Astrocyte of the cerebellum (primary cell): ENCODE data around the gene TSPEAR.
"Not testable (repeated sequence)": the region's sequence is repeated elsewhere in the genome, so short reads cannot be mapped to it uniquely, and the experiment has no call there.

Experiments used
- DNase-seq: peaks from one replicate; pipeline ENCODE4 v3.0.0-alpha.2; 2011; ENCODE audit warnings: low read depth
- H3K4me3 ChIP-seq: 2 replicates; pipeline ENCODE4 v1.5.1; 2011; ENCODE audit warnings: mild to moderate bottlenecking, low read depth, low read length, moderate library complexity
- in situ Hi-C: cut with HindIII; loops from 2 replicates; pipeline ENCODE4 v1.10.0; 2017; ENCODE audit warnings: low sequenced_read_pairs
- TF ChIP-seq, protein P1 (sequence below): IDR thresholded peaks from 2 replicates; pipeline ENCODE4 v1.5.1; 2012; ENCODE audit warnings: low read length, low read depth, moderate library complexity, mild to moderate bottlenecking; ENCODE audit errors: missing control alignments

TSPEAR gene

DNA sequence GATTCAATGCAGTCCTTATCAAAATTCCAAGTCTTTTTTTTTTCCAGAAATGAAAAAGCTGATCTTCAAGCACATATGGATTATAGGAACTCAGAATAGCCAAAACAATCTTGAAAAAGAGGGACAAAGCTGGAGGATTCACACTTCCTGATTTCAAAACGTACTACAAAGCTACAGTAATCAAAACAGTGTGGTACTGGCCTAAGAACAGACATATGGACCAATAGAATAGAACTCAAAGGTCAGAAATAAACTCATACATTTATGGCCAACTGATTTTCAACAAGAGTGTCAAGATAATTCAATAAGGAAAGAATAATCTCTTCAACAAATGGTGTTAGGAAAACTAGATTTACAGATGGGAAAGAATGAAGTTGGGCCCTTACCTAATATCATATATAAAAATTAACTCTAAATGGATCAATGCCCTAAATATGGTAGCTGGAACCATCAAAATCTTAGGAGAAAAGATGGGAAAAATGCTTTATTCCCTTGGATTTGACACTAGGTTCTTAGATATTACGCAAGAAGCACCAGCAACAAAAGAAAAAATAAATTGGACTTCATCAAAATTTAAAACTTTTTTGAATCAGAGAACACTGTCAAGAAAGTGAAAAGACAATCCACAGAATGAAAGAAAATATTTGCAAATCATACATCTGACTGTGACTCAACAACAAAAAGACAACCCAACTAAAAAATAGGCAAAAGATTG lies 18.4 kb downstream of the TSPEAR start:
- in situ Hi-C loops, result loop anchor here (5.0 kb wide), 1 partner anchor 46 kb away; the partner anchor contains the start of gene KRTAP10-11
- DNase-seq, result no peak
- TF ChIP-seq, protein P1, sequence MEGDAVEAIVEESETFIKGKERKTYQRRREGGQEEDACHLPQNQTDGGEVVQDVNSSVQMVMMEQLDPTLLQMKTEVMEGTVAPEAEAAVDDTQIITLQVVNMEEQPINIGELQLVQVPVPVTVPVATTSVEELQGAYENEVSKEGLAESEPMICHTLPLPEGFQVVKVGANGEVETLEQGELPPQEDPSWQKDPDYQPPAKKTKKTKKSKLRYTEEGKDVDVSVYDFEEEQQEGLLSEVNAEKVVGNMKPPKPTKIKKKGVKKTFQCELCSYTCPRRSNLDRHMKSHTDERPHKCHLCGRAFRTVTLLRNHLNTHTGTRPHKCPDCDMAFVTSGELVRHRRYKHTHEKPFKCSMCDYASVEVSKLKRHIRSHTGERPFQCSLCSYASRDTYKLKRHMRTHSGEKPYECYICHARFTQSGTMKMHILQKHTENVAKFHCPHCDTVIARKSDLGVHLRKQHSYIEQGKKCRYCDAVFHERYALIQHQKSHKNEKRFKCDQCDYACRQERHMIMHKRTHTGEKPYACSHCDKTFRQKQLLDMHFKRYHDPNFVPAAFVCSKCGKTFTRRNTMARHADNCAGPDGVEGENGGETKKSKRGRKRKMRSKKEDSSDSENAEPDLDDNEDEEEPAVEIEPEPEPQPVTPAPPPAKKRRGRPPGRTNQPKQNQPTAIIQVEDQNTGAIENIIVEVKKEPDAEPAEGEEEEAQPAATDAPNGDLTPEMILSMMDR, result no peak
- no peak overlapping the region for H3K4me3 ChIP-seq

DNA sequence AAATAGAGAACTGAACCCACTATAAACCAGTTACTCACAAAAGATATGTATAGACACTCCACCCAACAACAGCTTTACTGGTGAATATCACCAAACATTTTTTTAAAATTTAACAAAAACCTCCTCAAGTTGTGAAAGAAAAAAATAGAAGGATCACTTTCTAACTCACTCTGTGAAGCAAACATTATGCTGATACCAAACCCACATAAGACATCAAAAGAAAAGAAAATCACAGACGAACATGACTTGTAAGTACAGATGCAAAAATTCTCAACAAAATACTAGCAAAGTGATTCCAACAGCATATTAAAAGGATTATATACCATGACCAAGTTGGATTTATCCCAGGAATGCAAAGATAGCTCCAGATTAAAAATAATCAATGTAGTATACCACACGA lies 19.7 kb downstream of the TSPEAR start:
- in situ Hi-C loops, result loop anchor here (5.0 kb wide), 1 partner anchor 44 kb away; the partner anchor contains the start of gene KRTAP10-11

DNA sequence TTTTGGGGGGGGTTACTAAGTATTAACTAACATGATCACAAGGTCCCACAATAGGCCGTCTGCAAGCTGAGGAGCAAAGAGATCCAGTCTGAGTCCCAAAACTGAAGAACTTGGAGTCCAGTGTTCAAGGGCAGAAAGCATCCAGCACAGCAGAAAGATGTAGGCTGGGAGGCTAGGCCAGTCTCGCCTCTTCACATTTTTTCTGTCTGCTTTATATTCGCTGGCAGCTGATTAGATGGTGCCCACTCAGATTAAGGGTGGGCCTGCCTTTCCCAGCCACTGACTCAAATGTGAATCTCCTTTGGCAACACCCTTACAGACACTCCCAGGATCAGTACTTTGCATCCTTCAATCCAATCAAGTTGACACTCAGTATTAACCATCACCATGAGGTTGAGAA lies 21.6 kb downstream of the TSPEAR start:
- in situ Hi-C loops, result loop anchor here (5.0 kb wide), 1 partner anchor 42 kb away; the partner anchor contains the start of gene KRTAP10-11
- not testable (repeated sequence) for DNase-seq

More for the DNA sequence above, 19.7 kb downstream of the TSPEAR start:
- H3K4me3 ChIP-seq, result no peak overlapping the region
- TF ChIP-seq, protein P1, result no peak
- DNase-seq, result no peak

DNA sequence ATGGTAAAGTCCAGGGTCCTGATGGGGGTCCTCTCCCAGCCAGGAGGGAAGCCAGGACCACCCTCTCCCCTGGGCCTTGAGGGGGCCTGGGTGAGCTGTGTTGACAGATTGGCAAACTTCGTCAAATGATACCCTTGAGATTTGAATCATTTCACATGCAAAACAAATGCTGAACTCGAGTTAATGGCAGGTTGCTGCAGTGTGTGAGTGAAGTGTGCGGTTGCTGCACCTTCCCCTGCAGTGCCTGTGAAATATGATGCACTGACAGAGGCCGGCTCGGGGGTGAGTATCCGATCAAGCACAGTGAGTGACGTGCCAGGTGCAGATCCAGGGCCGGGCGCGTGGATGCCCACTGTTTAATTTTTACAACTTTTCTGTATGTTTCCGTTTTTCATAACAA lies 23.7 kb downstream of the TSPEAR start:
- no peak overlapping the region for H3K4me3 ChIP-seq
- no peak for DNase-seq
- TF ChIP-seq, protein P1, result no peak
- in situ Hi-C loops, result no loop called here

More for the DNA sequence above, 21.6 kb downstream of the TSPEAR start:
- not testable (repeated sequence) for H3K4me3 ChIP-seq

DNA sequence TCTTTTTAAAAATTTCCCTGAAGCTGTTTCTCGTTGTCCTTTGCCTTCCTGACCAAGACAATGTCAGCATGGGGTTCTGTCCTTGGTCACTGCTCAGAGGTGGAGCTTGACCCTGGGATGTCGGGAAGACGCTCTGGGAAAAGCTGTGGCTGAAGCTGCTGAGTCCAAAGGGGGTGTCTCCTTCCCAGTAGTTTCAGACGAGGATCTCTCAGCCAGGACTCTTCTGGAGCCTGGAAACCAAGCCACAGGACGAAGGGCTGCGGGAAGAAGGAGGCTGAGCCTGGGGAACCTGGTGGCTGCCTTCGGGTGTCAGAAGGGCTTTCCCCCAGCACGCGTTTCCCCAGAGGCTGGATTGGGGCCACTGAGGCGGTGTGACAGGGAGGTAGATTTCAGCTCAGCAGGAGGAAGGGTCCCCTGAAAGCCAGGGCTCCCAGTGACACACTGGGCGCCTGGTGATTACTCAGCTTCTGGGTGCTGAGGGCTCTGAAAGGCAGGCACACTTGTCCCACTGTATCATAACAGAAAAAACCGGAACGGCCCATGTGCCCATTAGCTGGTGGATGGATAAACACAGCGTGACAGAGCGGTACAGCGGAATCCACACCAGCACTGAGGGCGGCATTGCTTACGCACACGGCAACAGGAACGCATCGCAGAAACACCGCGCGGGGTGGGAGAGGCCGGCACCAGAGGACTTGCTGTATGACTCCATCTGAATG lies 24.4 kb downstream of the TSPEAR start:
- TF ChIP-seq, protein P1, result no peak
- in situ Hi-C loops, result no loop called here
- no peak overlapping the region for H3K4me3 ChIP-seq
- no peak for DNase-seq

DNA sequence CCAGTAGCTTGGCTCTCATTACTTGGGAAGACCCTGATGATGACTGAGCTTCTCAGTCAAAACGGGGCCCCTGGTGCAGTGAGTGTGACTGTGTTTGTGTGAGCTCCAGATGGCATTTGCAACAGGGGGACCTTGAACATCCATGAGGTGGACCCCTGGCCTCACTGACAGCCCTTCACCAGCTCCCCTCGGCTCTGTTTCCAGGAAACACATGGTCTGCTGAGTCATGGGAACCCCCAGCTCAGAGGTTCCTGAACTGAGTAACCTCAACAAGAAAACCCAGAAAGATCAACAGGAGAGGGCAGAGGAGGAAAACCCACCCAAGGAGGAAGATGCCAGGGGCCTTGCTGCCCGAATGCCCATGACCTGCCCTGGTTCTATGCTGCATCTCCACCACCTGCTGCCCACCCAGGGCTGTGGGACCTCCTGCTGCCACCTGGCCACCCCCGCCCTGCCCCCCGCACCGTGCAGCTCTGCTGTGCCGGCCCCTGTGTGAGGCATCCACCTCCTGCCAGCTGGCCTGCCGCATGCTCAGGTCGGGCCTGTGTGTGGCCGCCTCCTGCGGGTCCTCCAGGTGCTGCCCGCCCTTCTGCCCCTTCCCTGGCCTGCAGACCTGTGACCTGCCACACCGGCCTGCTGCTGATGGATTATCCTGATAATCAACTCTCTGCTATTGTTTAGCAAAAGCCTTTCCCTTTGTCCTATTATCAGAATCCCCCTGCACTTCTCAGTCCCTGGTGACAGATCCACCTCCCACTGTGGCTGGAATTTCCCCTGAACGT lies 25.2 kb downstream of the TSPEAR start:
- no peak for DNase-seq
- no peak overlapping the region for H3K4me3 ChIP-seq
- in situ Hi-C loops, result no loop called here
- TF ChIP-seq, protein P1, result no peak

DNA sequence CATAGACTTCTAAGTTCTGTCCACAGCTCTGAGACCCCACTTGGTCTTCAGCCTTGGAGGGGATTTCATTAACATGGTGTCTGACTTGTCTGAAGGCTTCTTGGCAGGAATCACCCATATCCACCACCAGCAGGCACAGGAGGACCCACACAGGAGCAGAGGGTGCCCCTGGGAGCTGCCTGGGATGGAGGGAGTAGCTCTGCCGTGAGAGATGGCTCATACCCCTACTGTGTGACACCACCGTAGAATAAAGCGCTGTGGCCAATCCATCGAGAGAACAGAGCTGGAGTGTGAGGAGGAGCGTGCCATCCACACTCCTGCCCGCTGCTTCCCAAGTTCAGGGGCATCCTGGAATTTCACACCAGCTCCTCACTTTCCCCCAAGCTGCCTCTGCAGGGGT lies 26.3 kb downstream of the TSPEAR start:
- DNase-seq, H3K4me3 ChIP-seq, in situ Hi-C loops: not testable (repeated sequence)
